Gastrocnemius medialis (tissue), 4 donors: ENCODE measurements around the gene STK39.

Experiments used
- POLR2A ChIP-seq, 2 donors: fragments of 450-650 bp; IDR thresholded peaks; one replicate each; pipeline ENCODE4 v1.6.1; 2017; ENCODE audit warnings: antibody characterized with exemption in 2 of 2, mild to moderate bottlenecking in 2 of 2, moderate library complexity in 2 of 2
- TF ChIP-seq, protein P1 (sequence below), 5 experiments: fragments of 450-650 bp in 3 of 5; fragments of 200-600 bp in 2 of 5; sonication (generic) in 2 of 5; IDR thresholded peaks in 4 of 5; conservative IDR thresholded peaks in 1 of 5; 1 replicate in 4 of 5; 2 replicates in 1 of 5; pipeline ENCODE4 v1.5.1; 2016 to 2019; ENCODE audit warnings: antibody characterized with exemption in 5 of 5, mild to moderate bottlenecking in 3 of 5, moderate library complexity in 3 of 5

DNA sequence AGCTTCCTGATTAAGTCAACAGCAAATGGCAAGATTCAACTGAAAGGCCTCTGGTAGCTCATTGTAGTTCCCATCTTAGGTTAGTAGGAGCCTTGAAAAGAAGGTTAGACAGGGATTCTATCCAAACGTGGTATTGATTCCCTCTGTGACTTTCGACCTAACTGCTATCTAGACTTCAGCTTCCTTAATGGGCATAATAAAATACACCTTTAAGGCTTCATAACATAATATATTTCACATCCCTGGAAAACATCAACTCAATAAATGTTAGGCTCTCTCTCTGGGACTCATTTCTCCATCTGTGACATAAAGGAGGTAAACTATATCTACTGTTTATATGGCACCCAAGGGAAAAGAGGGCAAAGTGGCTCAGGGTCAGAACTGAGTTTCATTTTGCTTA is 60.9 kb downstream of the STK39 start:
- TF ChIP-seq, protein P1, sequence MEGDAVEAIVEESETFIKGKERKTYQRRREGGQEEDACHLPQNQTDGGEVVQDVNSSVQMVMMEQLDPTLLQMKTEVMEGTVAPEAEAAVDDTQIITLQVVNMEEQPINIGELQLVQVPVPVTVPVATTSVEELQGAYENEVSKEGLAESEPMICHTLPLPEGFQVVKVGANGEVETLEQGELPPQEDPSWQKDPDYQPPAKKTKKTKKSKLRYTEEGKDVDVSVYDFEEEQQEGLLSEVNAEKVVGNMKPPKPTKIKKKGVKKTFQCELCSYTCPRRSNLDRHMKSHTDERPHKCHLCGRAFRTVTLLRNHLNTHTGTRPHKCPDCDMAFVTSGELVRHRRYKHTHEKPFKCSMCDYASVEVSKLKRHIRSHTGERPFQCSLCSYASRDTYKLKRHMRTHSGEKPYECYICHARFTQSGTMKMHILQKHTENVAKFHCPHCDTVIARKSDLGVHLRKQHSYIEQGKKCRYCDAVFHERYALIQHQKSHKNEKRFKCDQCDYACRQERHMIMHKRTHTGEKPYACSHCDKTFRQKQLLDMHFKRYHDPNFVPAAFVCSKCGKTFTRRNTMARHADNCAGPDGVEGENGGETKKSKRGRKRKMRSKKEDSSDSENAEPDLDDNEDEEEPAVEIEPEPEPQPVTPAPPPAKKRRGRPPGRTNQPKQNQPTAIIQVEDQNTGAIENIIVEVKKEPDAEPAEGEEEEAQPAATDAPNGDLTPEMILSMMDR (IDR thresholded peaks at IDR 0.05 in 4 of 5, conservative IDR thresholded peaks at IDR 0.05 in 1 of 5), result no peak
- no peak for TF ChIP-seq POLR2A (IDR thresholded peaks at IDR 0.05)
